WTC11 (cell line): ENCODE data around the gene BPIFB2. TPM values are rescaled to one million over a fixed set of nuclear protein-coding genes. Genes with fewer than 3 reads are reported as not detected.
A peak's percentile ranks its signal among the peaks of the same experiment; 100 is the strongest.

Experiments used
- ATAC-seq: fragments of 200-7000 bp; cut with Tn5 transposase; 2 replicates; pipeline ENCODE4 v1.10.0; 2021; ENCODE audit warnings: mild to moderate bottlenecking, moderate library complexity
- CTCF ChIA-PET: fragments of 300-600 bp; sonication (Branson Sonifier 250); formaldehyde crosslinking; loops from one replicate; lab custom pipeline; 2021; ENCODE audit warnings: antibody characterized with exemption; lab: Charles Lee
- POLR2A ChIA-PET: fragments of 350-600 bp; sonication (Branson Sonifier 250); formaldehyde crosslinking; loops from one replicate; lab custom pipeline; 2021; ENCODE audit warnings: antibody characterized with exemption; lab: Charles Lee
- DNase-seq: peaks from one replicate; pipeline ENCODE4 v3.0.0; 2021; ENCODE audit warnings: low spot score
- H3K27ac Mint-ChIP-seq: 2 replicates; pipeline ENCODE4 v1.8.0; 2021; ENCODE audit warnings: mixed read lengths
- H3K27me3 Mint-ChIP-seq: 2 replicates; pipeline ENCODE4 v1.8.0; 2021; ENCODE audit warnings: low read depth, mild to moderate bottlenecking, moderate library complexity, mixed read lengths
- H3K36me3 Mint-ChIP-seq: 2 replicates; pipeline ENCODE4 v1.8.0; 2021; ENCODE audit warnings: mixed read lengths
- H3K4me1 Mint-ChIP-seq: 2 replicates; pipeline ENCODE4 v1.8.0; 2022; ENCODE audit warnings: mixed read lengths
- H3K4me3 Mint-ChIP-seq: 2 replicates; pipeline ENCODE4 v1.8.0; 2021; ENCODE audit warnings: mild to moderate bottlenecking, moderate library complexity, mixed read lengths
- H3K9me3 Mint-ChIP-seq: 2 replicates; pipeline ENCODE4 v1.8.0; 2021; ENCODE audit warnings: mixed read lengths
- ESRRA ChIP-seq: sonication (generic); formaldehyde crosslinking; IDR thresholded peaks from 2 replicates; pipeline ENCODE4 v1.8.1; 2022; ENCODE audit warnings: mild to moderate bottlenecking, missing genetic modification reagents, borderline replicate concordance
- ETV6 ChIP-seq: sonication (generic); formaldehyde crosslinking; IDR thresholded peaks from 2 replicates; pipeline ENCODE4 v1.8.1; 2022; ENCODE audit warnings: mild to moderate bottlenecking, missing genetic modification reagents
- GRHL2 ChIP-seq: fragments of 250-450 bp; sonication (Bioruptor Pico); IDR thresholded peaks from 2 replicates; pipeline ENCODE4 v1.8.0; 2022; ENCODE audit warnings: mild to moderate bottlenecking, moderate library complexity; ENCODE audit not compliant: insufficient replicate concordance, severe bottlenecking
- JUN ChIP-seq: sonication (generic); formaldehyde crosslinking; IDR thresholded peaks from 2 replicates; pipeline ENCODE4 v1.8.0; 2023; ENCODE audit warnings: mild to moderate bottlenecking, missing genetic modification reagents
- MXD4 ChIP-seq: fragments of 250-450 bp; sonication (Bioruptor Pico); IDR thresholded peaks from 2 replicates; pipeline ENCODE4 v1.8.0; 2021; ENCODE audit warnings: mild to moderate bottlenecking, moderate library complexity, borderline replicate concordance
- NR2C2 ChIP-seq: sonication (generic); formaldehyde crosslinking; IDR thresholded peaks from 2 replicates; pipeline ENCODE4 v1.8.0; 2022; ENCODE audit warnings: mild to moderate bottlenecking, missing genetic modification reagents
- SOX15 ChIP-seq: fragments of 250-450 bp; sonication (Bioruptor Pico); IDR thresholded peaks from 2 replicates; pipeline ENCODE4 v1.9.0; 2021; ENCODE audit warnings: mild to moderate bottlenecking
- TP53 ChIP-seq: sonication (generic); formaldehyde crosslinking; IDR thresholded peaks from 2 replicates; pipeline ENCODE4 v1.8.1; 2023; ENCODE audit warnings: mild to moderate bottlenecking, missing genetic modification reagents
- USF2 ChIP-seq: sonication (generic); formaldehyde crosslinking; IDR thresholded peaks from 2 replicates; pipeline ENCODE4 v1.8.1; 2023; ENCODE audit warnings: mild to moderate bottlenecking, missing genetic modification reagents, moderate library complexity
- ZNF416 ChIP-seq: fragments of 250-450 bp; sonication (Bioruptor Pico); IDR thresholded peaks from 2 replicates; pipeline ENCODE4 v1.9.0; 2021; ENCODE audit warnings: mild to moderate bottlenecking, inconsistent platforms
- ZNF512 ChIP-seq: sonication (generic); formaldehyde crosslinking; IDR thresholded peaks from 2 replicates; pipeline ENCODE4 v1.8.1; 2022; ENCODE audit warnings: missing genetic modification reagents, borderline replicate concordance
- ZNF532 ChIP-seq: fragments of 250-450 bp; sonication (Bioruptor Pico); IDR thresholded peaks from 2 replicates; pipeline ENCODE4 v1.9.0; 2021; ENCODE audit warnings: mild to moderate bottlenecking, borderline replicate concordance
- ZNF671 ChIP-seq: fragments of 250-450 bp; sonication (Bioruptor Pico); IDR thresholded peaks from 2 replicates; pipeline ENCODE4 v1.8.0; 2021; ENCODE audit warnings: mild to moderate bottlenecking
- total RNA-seq: library from RNA; stranded (reverse); gene quantifications from 3 replicates; pipeline ENCODE4 v1.2.3, GENCODE V29; 2021
- TF ChIP-seq, protein P1 (sequence below): sonication (generic); formaldehyde crosslinking; IDR thresholded peaks from 2 replicates; pipeline ENCODE4 v1.8.0; 2023; ENCODE audit warnings: missing genetic modification reagents, mild to moderate bottlenecking, borderline replicate concordance
- TF ChIP-seq, protein P2 (sequence below): fragments of 200-600 bp; IDR thresholded peaks from 2 replicates; pipeline ENCODE4 v1.8.0; 2022; ENCODE audit warnings: antibody characterized with exemption
- TF ChIP-seq, protein P3 (sequence below): sonication (generic); formaldehyde crosslinking; IDR thresholded peaks from 2 replicates; pipeline ENCODE4 v1.8.1; 2023; ENCODE audit warnings: mild to moderate bottlenecking, missing genetic modification reagents, moderate library complexity
- TF ChIP-seq, protein P4 (sequence below): sonication (generic); formaldehyde crosslinking; IDR thresholded peaks from 2 replicates; pipeline ENCODE4 v1.8.1; 2023; ENCODE audit warnings: mild to moderate bottlenecking, missing genetic modification reagents

Gene BPIFB2
- total RNA-seq, 1 experiment from 2014 or later, result 0.09 TPM

DNA sequence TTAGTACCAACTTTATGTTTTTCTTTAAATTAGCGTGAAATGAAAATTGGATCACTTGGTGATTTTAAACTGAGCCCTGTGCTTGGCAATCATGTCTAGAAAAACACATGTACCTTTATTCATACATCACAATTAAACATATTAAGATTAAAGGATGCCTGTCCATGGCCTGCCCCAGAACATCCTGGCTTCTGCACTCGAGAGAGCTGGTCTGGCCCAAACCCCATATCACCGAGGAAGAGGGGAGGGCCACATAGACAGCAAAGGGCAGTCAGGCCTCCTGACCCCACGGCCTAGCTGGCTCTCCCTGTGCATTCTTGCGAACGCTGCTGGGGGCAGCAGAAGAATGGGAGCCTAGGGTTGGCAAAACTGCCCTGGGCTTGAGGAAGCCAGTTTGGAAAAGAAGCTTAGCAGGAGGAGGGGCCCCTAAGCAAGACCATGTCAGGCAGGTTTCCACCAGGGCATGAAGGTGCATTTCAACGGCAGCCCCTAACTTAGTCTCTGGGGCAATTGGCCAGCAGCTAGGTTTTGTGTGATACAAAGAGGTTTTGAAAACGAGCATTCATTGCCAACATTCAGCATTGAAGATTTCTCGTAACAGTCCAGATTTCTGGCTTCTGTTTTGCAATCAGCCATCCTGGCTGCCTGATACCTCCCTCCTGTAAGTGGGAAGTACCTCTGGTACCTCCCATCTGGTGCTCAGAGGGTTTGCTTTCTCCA, 54.8 kb downstream of the BPIFB2 start (continued):
- TF ChIP-seq ZNF532 (CRISPR knock-in tag), result no peak
- no peak for TF ChIP-seq SOX15
- TF ChIP-seq JUN (CRISPR knock-in tag), result no peak
- no peak for TF ChIP-seq ETV6
- TF ChIP-seq, protein P1, sequence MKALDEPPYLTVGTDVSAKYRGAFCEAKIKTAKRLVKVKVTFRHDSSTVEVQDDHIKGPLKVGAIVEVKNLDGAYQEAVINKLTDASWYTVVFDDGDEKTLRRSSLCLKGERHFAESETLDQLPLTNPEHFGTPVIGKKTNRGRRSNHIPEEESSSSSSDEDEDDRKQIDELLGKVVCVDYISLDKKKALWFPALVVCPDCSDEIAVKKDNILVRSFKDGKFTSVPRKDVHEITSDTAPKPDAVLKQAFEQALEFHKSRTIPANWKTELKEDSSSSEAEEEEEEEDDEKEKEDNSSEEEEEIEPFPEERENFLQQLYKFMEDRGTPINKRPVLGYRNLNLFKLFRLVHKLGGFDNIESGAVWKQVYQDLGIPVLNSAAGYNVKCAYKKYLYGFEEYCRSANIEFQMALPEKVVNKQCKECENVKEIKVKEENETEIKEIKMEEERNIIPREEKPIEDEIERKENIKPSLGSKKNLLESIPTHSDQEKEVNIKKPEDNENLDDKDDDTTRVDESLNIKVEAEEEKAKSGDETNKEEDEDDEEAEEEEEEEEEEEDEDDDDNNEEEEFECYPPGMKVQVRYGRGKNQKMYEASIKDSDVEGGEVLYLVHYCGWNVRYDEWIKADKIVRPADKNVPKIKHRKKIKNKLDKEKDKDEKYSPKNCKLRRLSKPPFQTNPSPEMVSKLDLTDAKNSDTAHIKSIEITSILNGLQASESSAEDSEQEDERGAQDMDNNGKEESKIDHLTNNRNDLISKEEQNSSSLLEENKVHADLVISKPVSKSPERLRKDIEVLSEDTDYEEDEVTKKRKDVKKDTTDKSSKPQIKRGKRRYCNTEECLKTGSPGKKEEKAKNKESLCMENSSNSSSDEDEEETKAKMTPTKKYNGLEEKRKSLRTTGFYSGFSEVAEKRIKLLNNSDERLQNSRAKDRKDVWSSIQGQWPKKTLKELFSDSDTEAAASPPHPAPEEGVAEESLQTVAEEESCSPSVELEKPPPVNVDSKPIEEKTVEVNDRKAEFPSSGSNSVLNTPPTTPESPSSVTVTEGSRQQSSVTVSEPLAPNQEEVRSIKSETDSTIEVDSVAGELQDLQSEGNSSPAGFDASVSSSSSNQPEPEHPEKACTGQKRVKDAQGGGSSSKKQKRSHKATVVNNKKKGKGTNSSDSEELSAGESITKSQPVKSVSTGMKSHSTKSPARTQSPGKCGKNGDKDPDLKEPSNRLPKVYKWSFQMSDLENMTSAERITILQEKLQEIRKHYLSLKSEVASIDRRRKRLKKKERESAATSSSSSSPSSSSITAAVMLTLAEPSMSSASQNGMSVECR, result no peak
- TF ChIP-seq TP53, result no peak
- no peak for TF ChIP-seq ZNF671 (CRISPR knock-in tag)
- no peak for TF ChIP-seq NR2C2 (CRISPR knock-in tag)
- TF ChIP-seq ESRRA (CRISPR knock-in tag), result no peak

DNA sequence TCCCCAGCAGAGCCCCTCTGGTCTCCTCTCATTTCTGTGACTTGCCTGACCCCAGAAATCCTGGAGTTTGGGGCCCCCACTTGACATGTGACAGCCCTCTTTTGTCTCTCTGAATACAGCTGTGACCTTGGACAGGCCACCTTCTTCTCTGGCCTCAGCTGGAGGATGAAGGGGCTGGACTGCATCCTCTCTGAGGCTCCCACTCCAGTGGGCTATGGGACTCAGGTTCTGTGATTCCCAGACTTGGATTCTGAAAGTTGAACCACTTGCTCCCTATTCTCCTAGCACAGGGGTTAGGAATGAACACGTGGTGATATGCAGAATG, 55.3 kb downstream of the BPIFB2 start:
- Mint-ChIP-seq H3K9me3 (no peaks in the 10 kb centered on the region), H3K27ac (peak overlapping the region; percentile 32; the same call in 1 of the 2 replicates), H3K36me3 (no peaks in the 10 kb centered on the region), H3K27me3 (no peaks in the 10 kb centered on the region), H3K4me1 (no peaks in the 10 kb centered on the region), H3K4me3 (no peak overlapping the region)
- POLR2A ChIA-PET, result no interaction called here
- ATAC-seq, result no peak
- DNase-seq, result no peak
- CTCF ChIA-PET, result interaction anchor here (1.0 to 1.1 kb wide), 2 partner anchors 33 to 67 kb away, joined by 3 read pairs; no protein-coding TSS in a partner anchor
- TF ChIP-seq MXD4 (CRISPR knock-in tag) (no peak), GRHL2 (CRISPR knock-in tag) (no peak), ZNF671 (CRISPR knock-in tag) (no peak), USF2 (CRISPR knock-in tag) (no peak), ESRRA (CRISPR knock-in tag) (no peak), ZNF416 (no peak), ZNF512 (CRISPR knock-in tag) (no peak), JUN (CRISPR knock-in tag) (no peak)
- TF ChIP-seq, protein P2, sequence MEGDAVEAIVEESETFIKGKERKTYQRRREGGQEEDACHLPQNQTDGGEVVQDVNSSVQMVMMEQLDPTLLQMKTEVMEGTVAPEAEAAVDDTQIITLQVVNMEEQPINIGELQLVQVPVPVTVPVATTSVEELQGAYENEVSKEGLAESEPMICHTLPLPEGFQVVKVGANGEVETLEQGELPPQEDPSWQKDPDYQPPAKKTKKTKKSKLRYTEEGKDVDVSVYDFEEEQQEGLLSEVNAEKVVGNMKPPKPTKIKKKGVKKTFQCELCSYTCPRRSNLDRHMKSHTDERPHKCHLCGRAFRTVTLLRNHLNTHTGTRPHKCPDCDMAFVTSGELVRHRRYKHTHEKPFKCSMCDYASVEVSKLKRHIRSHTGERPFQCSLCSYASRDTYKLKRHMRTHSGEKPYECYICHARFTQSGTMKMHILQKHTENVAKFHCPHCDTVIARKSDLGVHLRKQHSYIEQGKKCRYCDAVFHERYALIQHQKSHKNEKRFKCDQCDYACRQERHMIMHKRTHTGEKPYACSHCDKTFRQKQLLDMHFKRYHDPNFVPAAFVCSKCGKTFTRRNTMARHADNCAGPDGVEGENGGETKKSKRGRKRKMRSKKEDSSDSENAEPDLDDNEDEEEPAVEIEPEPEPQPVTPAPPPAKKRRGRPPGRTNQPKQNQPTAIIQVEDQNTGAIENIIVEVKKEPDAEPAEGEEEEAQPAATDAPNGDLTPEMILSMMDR, result no peak
- TF ChIP-seq, protein P3, sequence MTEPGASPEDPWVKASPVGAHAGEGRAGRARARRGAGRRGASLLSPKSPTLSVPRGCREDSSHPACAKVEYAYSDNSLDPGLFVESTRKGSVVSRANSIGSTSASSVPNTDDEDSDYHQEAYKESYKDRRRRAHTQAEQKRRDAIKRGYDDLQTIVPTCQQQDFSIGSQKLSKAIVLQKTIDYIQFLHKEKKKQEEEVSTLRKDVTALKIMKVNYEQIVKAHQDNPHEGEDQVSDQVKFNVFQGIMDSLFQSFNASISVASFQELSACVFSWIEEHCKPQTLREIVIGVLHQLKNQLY, result no peak
- TF ChIP-seq, protein P4, sequence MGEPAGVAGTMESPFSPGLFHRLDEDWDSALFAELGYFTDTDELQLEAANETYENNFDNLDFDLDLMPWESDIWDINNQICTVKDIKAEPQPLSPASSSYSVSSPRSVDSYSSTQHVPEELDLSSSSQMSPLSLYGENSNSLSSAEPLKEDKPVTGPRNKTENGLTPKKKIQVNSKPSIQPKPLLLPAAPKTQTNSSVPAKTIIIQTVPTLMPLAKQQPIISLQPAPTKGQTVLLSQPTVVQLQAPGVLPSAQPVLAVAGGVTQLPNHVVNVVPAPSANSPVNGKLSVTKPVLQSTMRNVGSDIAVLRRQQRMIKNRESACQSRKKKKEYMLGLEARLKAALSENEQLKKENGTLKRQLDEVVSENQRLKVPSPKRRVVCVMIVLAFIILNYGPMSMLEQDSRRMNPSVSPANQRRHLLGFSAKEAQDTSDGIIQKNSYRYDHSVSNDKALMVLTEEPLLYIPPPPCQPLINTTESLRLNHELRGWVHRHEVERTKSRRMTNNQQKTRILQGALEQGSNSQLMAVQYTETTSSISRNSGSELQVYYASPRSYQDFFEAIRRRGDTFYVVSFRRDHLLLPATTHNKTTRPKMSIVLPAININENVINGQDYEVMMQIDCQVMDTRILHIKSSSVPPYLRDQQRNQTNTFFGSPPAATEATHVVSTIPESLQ (CRISPR knock-in tag), result no peak
- TF ChIP-seq, all 79 proteins: peak for 0
